Endometrium (tissue), 2 donors: Measurements from ENCODE around the gene TRAF1.

ENCODE experiments used
- FAIRE-seq: peaks from 2 replicates; lab custom pipeline; 2012; peaks lifted over from hg19 to GRCh38; lab: Jason Lieb, UNC
- donor health status: control.
- donor health status: control.

TRAF1 gene

GRCh38 chr9:120889606-120890271 is 36.9 kb downstream of the TRAF1 start:
- no peak for FAIRE-seq

- no peak for FAIRE-seq
Measured at GRCh38 chr9:120888626-120889025, 38.0 kb downstream of the TRAF1 start.

GRCh38 chr9:120886490-120886967 is 40.1 kb downstream of the TRAF1 start:
- FAIRE-seq, result no peak

DNA sequence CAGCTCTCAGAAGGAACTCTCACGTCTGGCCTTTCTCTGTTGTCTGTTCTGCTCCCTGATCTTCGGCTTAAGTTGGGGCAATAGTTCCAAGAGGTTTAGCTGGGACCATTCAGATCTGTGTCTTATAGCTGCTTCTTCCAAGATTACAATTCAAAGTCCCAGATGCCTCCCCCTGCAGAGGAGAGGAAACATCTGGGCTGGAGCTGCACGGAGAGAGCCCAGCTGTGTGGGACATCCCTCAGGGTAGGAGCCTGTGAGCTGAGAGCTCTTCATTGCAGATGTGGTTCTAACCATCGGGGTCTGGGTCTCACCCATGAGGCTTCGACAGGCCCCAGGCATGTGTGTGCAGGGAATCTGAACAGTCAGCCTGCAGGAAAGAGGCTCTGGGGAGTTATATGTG is 40.6 kb downstream of the TRAF1 start:
- FAIRE-seq, result no peak

DNA sequence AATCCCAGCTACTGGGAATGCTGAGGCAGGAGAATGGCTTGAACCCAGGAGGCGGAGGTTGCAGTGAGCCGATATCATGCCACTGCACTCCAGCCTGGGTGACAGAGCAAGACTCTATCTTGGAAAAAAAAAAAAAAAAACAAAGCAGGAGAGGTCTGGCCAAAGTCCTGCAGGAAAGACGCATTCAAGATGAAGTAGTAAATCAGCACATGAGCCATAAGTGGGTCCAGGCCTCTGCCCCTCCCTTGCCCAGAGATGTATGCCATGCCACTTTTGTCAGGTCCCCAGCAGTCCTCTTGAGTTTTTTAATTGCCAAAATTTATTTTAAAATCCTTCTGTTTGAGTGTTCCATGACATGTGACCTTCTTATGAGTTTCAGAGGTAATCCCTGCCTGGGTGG is 41.1 kb downstream of the TRAF1 start:
- FAIRE-seq, result no peak

- FAIRE-seq, result no peak
Measured at GRCh38 chr9:120883608-120883996, 43.0 kb downstream of the TRAF1 start.

GRCh38 chr9:120882935-120883607 is 43.5 kb downstream of the TRAF1 start:
- no peak for FAIRE-seq

DNA sequence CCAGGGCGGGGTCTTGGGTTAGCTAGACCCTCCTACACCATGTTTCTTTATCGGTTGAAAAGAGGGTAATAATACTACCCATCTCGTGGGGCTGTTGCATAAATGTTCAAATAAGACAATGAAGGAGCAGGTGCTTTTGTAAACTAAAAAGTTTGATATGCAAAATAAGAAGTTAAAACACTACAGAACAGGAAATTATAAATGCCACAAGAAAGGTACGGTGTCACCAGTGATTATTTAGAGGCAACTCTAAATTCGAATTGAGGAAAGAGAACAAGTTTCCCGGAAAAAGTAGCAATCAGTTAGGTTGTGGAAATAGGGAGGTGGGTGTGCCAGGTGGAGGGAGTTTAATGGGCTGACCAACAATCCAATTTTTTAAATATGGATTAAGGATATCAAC is 47.1 kb downstream of the TRAF1 start:
- no peak for FAIRE-seq

- FAIRE-seq, result no peak
Measured at GRCh38 chr9:120878188-120879130, 48.1 kb downstream of the TRAF1 start.

DNA sequence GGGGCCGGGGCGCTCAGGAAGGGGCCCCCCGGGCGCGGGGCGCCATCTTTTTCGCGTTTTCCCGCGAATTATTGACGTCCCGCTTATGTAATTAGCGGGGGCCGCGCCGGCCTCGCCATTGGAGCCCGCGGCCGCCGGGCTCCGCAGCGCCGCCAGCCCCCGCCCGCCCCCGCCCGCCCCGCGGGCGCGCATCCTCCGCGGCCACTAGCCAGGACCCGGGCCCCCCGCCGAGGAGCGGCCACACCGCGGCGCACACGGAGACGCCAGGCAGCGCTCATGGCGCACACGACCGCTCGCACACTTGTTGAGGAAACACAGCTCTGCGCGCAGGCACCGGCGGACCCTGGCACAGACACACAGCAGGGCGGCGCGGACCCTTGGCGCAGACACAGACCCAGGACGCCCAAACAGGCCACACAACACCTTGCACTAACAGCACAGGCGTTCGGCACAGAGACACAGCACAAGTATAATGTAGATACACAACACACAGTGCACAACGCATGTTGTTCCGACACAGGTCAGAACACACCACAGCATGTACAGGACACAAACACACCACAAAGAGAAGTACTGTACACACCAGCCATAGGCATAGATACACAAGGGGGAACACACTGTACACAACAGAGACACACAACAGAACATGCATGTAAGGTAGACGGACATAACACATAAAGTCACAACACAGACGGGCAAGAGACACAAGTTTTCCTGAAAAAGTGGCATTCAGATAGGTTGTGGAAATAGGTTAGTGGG is 49.1 kb downstream of the TRAF1 start:
- no peak for FAIRE-seq

- FAIRE-seq, result no peak
Measured at GRCh38 chr9:120876842-120877240, 49.8 kb downstream of the TRAF1 start, which contains the start of gene PHF19. TSS of gene PHF19 (minus strand) at chr9:120877188. CDS start at chr9:120874741, 2,447 bp downstream.

- no peak for FAIRE-seq
Measured at GRCh38 chr9:120875954-120876841, 50.4 kb downstream of the TRAF1 start.

GRCh38 chr9:120875643-120875953 is 51.0 kb downstream of the TRAF1 start:
- no peak for FAIRE-seq

DNA sequence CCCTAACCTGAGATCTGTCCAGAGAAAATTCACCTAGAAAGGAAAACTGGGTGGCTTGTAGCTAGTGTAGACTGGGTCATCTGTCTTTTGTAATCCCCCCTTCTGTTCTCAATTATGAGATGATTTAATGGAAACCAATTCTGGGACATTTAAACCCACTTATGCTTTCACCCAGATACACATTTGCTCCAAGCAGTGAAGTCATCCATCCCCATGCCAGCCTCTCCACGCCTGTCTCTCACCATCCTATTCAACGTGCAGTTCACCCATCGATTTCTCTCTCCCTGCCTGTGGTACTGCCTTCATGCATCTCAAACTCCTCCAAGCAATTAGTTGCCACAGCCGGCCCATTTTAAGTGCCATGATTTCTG is 51.4 kb downstream of the TRAF1 start:
- no peak for FAIRE-seq

DNA sequence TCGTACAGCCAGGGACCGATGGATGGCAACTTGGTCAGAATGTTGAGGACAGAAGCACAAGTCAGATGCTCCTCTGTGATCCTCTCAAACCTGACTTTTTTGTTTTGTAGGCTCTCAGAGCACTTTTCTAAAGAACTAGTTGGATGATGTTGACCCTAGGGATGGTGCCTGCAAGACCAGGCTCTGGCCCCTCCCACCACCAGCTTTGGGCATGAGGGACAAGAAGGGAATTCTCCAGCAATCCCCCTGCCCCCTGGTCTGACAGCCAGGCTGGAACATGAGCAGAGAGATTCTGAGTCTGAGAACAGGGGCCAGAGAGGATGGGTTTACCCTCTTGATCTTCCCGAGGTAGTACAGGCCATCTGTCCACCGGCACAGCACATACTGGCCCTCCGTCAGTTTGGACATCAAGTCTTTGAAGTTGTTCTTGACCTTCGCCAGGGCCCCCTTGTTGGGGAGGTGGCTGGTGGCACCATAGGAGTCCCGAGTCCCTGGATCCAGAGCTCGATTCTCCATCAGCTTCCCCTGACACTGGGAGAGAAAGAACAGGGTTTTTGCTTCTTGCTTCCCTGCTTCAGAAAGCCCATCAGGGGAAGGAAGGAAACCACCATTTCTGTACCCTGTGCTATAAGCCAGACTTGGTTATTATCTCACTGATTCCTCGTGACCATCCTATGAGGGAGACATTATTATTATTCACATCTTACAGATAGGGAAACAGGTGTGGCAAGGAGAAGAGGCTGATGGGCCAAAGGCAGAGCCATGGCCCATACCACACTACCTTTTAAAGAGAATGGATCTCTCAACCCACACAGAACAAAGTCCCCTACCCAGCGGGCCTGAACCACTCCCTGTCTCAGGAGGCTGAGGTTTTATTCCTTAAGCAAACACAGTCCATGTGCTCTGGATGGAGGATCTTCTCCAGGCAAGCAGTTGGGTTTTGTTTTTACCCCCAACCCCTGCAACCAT is 52.1 kb downstream of the TRAF1 start:
- FAIRE-seq, result no peak

DNA sequence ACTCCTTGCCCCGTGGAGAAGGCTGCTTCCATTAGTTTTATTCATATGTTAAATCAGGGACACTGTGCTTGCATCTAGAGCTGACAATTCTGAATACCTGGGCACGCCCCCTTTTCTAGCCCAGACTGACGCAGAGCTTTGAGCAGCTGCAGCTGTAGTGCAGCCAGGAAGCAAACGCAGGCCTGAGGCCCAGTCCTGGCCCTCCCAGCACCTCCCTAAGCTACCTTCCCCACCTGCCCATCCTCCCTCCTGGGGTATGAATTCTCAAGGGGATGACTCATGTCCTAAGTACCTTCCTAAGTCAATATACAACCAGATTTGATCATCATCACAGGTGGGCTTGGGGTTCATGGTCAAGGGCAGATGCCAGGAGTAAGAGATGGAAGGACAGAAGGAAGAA is 53.1 kb downstream of the TRAF1 start:
- FAIRE-seq, result no peak

GRCh38 chr9:120872791-120873502 is 53.6 kb downstream of the TRAF1 start:
- FAIRE-seq, result no peak

GRCh38 chr9:120870206-120870605 is 56.4 kb downstream of the TRAF1 start:
- no peak for FAIRE-seq

GRCh38 chr9:120869726-120870125 is 56.9 kb downstream of the TRAF1 start:
- FAIRE-seq, result no peak
